Measurements from ENCODE around the gene FREM3.
"Not testable (repeated sequence)": the region's sequence is repeated elsewhere in the genome, so short reads cannot be mapped to it uniquely, and the experiment has no call there.

Gene FREM3

DNA sequence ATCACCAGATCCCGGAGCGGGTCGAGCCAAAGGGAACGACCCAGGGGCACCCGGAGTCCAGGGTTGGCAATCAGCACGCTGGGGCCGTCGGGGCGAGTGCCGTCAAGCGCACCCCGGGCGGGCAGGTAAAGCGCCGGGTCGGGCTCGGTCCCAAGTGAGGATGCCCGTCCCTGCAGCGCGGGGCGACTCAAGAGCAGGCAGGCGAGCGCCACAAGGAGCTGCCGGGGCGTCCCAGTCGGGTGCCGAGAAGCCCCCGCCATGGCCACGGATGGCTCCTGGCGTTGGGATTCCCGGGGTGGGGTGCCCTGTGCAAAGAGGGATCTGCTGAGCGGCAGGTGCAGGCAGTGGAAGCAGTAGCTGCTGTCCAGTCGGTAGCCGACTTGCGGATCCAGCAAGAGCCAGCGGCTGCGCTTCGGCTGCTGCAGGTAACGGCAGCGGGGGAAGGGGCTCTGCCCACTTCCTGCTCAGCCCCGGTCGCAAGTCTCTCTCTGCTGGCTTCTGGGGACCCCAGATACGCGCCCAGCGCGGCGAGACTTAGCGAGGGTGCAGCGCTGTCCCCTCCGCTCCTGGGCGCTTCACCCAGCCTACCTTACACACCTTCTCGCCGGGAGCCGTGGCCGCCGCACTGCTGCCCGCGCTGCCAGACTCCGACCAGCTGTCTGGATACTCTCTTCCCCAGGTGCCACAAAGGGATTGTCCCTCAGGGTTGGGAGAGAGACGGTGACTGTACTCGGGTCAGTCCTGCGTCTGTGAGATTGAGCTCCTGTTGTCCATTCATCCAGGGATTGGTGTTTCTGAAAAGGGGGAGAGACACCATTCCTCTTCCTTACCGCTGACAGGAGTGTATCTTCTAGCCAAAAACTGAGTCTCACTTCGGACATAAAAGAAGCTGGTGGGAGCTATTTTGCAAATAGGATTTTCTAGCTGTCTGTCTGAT, at the start of gene FREM3:
TSS of gene FREM3 (minus strand) at position 260 of the 937 bp plus-strand sequence. CDS start at position 260, 0 bp downstream.
- DNase-seq (ENCODE audit: low read depth in 2 of 3, low spot score in 2 of 3), result no peak

DNA sequence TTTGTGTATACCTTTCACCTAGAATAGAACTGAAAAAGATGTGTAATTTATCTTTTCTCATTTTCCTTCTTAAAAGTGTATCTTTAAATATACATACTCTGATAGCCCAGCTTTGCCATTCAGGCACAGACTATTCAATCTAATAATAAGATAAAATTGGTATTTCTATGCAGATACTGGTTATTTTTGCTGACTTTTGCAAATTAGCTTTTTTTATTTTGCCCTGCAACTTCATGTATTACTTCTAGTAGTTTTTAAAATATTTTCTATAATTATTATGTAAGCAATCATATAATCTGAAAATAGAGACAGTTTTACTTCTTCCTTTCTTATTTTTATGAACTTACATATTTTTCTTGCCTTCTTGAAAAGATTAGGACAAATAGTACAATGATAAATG, 45.4 kb upstream of the FREM3 start:
- no peak for DNase-seq (ENCODE audit: low read depth in 2 of 3, low spot score in 2 of 3)

DNA sequence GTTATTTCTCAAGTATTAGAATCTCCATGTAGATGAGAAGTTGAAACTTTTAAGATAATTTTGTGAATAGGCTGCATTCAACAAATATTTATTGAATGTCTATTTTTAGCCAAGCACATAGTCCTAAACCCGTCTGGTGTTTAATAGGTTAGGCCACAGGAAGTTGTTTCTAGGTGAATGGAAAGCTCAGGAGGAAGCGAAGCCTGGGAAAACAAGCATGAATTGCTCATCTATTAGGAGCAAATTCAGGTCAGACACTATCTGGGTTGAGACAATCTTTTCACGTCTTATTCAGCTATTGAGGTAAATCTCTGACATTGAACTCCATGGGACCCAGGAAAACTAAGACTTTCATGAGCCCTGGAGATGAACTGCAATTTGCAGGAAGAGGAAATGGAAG, 43.1 kb upstream of the FREM3 start:
- no peak for DNase-seq (ENCODE audit: low read depth in 2 of 3, low spot score in 2 of 3)

DNA sequence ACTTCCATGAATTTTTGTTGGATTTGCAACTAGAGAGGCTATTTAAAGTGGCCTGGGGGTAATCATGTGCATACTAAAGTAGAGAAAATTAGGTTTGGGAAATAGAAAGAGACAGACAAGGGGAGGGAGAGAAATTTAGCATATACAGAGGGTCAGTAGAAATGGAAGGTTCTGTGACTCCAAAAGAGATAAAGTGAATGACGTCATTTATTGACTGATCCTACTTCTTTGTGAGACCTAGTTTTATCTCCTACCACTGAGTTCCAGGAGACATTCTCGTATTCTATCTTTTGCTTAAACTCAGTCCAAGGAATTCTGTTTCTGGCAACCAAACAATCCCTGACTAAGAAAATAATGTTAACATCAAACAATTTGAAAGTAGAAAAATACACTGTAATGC, 42.4 kb upstream of the FREM3 start:
- no peak for DNase-seq (ENCODE audit: low read depth in 2 of 3, low spot score in 2 of 3)

DNA sequence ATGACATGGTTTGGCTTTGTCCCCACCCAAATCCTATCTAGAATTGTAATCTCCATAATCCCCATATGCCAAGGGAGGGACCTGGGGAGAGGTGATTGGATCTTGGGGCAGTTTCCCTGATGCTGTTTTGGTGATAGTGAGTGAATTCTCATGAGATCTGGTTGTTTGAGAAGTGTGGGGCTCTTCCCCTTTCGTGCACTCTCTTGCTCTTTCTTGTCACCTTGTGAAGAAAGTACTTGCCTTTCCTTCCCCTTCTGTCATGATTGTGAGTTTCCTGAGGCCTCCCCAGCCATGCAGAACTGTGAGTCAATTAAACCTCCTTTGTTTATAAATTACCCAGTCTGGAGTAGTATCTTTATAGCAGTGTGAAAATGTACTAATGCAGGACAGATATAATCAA, 36.4 kb upstream of the FREM3 start:
- no peak for DNase-seq (ENCODE audit: low read depth in 2 of 3, low spot score in 2 of 3)

DNA sequence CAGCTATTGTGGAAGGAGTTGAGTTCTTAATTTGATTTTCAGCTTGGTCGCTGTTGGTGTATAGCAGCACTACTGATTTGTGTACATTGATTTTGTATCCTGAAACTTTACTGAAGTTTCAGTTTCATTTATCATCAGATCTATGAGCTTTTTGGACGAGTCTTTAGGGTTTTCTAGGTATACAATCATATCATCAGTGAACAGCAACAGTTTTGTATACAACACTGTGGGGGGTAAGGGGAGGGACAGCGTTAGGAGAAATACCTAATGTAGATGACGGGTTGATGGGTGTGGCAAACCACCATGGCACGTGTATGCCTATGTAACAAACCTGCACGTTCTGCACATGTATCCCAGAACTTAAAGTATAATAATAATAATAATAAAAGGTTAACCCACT, 35.6 kb upstream of the FREM3 start:
- DNase-seq (ENCODE audit: low read depth in 2 of 3, low spot score in 2 of 3), result not testable (repeated sequence)

DNA sequence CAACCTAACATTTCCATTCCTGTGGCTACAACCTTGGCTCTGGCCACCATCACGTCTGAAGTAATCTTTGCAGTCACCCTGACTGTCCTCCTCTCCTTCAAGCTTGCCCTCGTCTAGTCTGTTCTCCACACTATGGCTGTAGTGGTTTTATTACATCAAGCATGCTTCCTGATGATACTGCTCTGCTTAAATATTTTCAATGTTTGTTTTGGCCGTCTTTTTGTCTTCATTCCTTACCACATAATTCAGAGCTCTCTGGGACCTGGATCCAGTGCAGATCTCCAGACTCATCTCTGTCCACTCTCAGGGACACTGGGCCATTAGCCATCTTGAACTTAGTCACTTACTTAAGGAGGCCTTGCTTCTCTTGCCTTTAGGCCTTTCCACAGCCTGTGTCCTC, 27.7 kb upstream of the FREM3 start:
- DNase-seq (ENCODE audit: low read depth in 2 of 3, low spot score in 2 of 3), result no peak

DNA sequence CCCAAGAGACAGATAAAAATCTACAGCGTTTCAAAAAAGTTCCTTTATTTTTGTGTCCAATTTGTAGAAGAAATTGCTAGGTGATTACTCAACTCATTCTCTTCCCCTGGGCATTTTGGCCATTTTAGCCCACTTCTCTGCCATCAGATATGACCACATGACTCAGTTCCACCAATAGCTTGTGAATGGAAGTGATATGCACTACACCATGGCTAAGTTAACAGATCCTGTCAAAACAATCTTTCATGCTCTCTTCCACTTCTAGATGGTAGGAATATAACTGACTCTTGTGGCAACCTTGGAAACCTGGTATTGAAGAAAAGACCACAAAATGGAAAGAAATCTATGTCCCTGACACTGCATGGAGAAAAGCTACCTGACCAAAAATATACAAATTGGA, 26.2 kb upstream of the FREM3 start:
- no peak for DNase-seq (ENCODE audit: low read depth in 2 of 3, low spot score in 2 of 3)

DNA sequence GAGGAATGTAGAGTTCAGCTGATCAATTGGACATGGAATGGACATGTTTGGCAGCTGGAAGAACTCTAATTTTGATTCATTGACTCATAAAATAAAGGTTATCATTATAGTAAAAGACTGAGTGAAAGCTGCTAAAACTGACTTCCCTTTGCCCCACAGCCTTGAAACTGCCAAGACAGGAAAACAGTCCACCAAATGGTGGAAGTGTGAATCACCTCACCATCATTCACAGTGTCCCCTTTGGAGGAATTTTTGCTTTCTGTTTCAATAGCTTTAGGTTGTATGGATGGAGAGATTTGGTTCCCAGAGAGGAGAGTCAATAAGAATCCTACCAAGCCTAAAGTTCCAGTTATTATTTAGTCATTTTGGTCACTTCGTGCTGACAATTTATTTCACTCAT, 20.8 kb upstream of the FREM3 start:
- DNase-seq (ENCODE audit: low read depth in 2 of 3, low spot score in 2 of 3), result no peak

DNA sequence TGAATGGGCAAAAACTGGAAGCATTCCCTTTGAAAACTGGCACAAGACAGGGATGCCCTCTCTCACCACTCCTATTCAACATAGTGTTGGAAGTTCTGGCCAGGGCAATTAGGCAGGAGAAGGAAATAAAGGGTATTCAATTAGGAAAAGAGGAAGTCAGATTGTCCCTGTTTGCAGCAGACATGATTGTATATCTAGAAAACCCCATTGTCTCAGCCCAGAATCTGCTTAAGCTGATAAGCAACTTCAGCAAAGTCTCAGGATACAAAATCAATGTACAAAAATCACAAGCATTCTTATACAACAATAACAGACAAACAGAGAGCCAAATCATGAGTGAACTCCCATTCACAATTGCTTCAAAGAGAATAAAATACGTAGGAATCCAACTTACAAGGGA, 18.3 kb upstream of the FREM3 start:
- not testable (repeated sequence) for DNase-seq (ENCODE audit: low read depth in 2 of 3, low spot score in 2 of 3)

DNA sequence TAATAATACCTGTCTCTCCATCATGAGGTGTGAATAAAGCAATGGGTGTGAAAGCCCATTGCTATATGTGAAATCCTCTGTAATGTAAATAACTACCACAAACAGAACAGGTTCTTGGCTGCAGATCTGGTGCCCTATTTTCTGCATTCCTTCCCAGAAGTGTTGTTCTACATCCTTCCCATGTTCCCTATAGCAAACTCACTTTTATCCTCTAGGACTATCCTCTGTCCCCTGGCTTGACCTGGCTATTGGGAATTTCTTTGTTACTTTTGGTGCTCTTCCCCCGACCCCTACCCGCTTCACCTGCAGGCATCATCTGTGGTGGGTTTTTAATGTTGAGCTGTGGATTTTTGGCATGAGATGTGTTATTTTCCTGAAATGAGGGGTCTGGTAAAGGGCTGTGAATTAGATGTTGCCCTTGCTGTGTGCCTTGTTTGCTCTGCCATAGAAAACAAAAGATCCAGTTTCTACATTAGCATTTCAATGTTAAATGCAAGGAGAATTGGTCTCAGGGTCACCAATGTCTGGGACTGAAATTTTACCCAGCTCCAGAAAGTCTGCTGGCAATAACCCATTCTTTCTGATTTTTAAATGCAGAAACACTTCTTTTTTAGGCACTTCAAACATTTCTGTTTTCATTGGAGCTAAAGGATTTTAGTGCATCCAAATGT, 13.6 kb upstream of the FREM3 start:
- no peak for DNase-seq (ENCODE audit: low read depth in 2 of 3, low spot score in 2 of 3)

DNA sequence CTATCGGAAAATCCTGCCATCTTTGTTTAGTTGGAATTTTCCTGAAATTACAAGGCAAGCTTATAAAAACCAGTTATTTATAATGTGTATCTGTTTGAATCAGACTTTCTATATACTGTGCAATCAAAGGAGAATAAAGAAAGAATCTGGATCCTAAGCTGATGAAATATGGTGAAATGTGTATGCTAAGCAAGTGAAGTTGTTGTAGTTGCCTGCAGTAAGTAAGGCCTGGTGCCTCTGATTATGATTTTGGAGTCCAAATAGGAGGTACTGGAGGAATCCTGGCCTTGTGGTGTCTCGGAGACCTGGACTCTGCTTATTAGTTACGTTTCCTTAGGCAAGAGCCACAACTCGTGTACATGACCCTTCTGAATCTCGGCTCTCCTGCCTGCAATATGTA, 13.1 kb upstream of the FREM3 start:
- no peak for DNase-seq (ENCODE audit: low read depth in 2 of 3, low spot score in 2 of 3)

DNA sequence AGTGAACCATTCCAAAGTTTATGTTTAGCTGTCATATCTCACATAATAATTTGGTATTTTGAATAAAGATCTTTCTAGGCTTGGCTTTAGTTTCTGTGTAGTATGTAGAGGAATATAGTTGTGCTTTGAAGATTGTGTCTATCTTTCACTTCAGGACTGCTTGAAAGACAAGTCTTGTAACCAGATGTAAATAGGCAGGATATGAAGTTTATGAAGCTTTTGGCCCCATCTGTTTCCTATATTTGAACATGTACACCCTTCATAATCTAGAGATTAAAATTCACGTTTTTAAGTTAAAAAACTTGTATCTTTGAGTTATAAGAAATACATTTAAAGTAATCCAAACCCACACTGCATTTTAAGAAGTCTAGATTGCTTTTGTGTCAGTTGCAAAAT, 11.7 kb upstream of the FREM3 start:
- DNase-seq (ENCODE audit: low read depth in 2 of 3, low spot score in 2 of 3), result no peak

DNA sequence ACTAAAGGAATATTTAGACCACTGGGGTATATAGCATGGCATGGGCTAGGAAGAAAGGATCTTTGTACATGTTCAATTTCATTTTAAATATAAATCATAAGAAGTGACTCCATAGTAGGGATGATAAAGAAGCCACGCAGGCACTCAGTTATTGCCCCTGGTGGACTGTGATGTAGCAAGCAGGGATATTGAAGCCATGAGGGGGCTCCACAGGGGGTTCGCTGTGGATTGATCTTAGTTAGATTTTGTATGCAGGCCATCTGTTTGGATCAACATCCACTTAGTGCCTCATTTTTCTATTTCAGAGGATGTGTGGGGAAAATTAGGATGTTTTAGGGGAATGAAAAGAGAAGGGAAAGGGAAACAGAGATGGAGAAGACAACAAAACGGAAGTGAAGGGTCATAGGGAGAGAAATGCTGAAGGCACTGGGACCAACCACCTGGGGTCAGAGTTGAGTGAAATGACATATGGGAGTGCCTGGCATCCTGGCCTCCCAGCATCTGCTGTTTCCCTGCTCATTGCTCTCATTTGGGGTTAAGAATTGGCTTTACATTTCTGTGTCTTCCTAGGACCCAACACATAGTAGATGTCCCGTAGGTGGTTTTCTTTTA, 11.2 kb upstream of the FREM3 start:
- DNase-seq (ENCODE audit: low read depth in 2 of 3, low spot score in 2 of 3), result no peak

DNA sequence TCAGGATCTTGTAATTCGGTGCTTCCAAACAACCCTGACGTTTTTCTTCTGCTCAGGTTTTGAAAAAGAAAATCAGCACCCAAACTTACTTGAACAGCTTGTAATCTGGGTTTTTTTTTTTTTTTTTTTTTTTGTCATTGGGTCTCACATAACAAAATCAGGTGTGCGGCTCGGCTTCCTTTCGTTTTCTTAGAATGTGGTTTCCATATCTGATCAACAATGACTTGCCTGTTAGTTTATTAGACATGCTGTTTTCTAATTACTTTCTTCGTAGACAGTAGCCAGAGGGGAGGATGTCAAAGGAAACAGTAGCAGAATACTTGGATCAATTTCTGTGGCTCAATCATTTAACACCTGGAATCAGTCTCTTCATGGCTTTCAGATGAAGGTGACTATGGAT, 890 bp upstream of the FREM3 start:
- DNase-seq (ENCODE audit: low read depth in 2 of 3, low spot score in 2 of 3), result no peak

DNA sequence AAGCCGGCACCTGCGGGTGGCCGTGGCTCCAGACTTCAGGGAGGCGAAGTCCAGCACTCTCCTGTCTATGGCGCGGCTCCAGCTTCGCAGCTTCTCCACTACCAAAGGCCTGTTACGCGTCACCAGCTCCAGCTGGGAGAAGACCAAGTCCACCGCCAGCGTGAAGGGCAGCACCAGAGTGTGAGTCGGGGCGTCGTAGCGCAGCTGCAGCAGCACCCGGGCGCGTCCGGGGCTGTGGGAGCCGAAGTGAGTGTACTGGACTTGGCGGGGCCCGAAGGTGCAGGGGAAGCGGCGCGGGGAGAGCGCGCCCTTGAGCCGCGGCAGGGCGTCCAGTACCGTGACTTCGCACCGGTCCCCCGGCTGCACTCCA, 444 bp downstream of the FREM3 start:
- DNase-seq (ENCODE audit: low read depth in 2 of 3, low spot score in 2 of 3), result no peak

DNA sequence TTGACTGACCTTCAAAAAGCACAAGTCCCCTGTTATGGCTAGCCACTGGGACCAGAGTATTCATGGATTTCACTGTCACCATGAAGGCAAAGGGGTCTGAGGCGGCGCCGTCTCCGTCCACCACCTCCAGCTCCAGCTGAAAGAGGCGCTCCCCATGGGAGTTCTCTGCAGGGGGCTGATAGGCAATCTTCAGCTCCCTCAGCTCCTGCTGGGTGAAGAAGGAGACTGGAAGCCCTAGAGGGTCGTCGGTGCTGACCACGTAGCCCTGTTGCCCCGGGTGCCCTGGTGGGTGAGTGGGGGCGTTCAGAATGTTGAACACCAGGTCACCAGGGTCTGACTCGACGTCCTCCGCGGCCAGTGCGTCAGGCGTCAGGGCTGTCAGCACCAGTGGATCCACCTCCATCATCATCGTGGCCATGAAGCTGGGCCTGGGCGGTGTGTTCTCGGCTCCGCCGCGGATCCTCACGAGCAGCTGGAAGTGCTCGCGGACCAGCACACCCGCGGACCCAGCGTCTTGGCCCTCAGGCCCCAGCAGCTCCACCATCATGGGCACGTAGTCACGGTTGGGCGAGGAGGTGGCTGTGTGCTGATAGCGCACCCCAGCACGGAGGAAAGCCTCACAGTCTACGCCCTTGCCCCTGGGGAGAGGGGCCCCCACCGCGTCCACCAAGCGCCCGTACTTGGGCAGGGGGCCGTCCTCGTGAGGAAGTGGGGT, 987 bp downstream of the FREM3 start:
- DNase-seq (ENCODE audit: low read depth in 2 of 3, low spot score in 2 of 3), result no peak

DNA sequence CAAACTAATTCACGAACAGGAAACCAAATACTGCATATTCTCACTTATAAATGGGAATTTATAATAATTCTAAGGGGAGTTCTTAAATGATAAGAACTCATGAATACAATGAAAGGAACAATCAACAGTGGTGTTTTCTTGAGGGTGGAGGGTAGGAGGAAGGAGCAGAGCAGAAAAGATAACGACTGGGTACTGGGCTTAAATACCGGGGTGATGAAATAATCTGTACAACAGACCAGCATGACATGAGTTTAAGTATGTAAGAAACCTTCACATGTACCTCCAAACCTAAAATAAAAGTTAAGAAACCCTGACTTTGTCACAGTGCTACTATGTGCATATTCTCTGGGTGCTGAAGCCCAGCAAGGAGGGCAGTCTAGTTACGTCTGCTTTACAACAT, 6.6 kb downstream of the FREM3 start:
- DNase-seq (ENCODE audit: low read depth in 2 of 3, low spot score in 2 of 3), result no peak

DNA sequence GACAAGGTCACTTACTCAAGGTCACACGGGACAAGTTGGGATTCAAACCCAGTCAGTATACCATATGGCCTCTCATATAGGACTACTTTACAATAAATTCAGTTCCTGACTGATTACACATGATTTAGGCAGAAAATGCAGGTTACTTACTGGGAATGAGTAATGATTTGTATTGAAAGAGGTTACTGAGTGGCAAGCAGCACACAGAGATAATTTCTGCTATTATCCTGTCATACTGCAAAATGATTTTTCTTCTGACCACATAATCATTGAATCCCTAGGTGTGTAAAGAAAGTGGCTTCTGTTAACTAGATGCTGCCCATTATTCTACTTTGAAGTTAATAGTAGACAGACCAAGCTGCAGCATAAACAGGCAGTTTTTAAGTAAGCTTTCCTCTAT, 8.2 kb downstream of the FREM3 start:
- no peak for DNase-seq (ENCODE audit: low read depth in 2 of 3, low spot score in 2 of 3)

DNA sequence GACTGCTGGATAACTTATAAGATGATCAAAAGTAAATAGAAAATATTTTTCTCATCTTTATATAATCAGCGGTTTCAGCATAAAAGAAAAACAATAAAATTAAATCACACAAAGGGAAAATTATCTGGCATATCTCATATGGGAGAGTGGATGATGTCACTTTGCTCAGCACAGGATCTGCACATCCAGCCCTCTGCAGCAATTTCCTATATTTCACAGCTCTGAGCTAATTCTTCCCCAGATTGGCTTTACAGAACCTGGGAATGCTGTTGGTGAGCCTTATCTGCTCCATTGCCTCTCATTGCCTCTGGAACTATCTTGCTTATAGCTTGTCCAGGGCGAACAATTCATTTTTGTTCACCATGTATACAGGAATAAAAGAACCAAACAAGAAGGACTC, 21.0 kb downstream of the FREM3 start:
- DNase-seq (ENCODE audit: low read depth in 2 of 3, low spot score in 2 of 3), result no peak

DNA sequence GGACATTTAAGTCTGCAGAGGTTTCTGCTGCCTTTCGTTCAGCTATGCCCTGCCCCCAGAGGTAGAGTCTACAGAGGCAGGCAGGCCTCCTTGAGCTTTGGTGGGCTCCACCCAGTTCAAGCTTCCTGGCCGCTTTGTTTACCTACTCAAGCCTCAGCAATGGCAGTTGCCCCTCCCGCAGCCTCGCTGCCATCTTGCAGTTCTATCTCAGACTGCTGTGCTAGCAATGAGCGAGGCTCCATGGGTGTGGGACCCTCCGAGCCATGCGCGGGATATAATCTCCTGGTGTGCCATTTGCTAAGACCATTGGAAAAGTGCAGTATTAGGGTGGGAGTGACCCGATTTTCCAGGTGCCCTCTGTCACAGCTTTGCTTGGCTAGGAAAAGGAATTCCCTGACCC, 26.8 kb downstream of the FREM3 start:
- not testable (repeated sequence) for DNase-seq (ENCODE audit: low read depth in 2 of 3, low spot score in 2 of 3)
